Breast epithelium (tissue), 4 donors: Measurements from ENCODE around the gene RNF220. TPM values are rescaled to one million over a fixed set of nuclear protein-coding genes. Genes with fewer than 3 reads are reported as not detected.

Experiments
- DNase-seq, 2 donors: peaks; one replicate each; pipeline ENCODE4 v3.0.0-alpha.2; 2019; ENCODE audit warnings: low spot score in 2 of 2
- H3K27ac ChIP-seq, 2 donors: fragments of 200-600 bp; sonication (generic) in 1 of 2; one replicate each; pipeline ENCODE4 v1.5.1; 2016 to 2019; ENCODE audit warnings: mild to moderate bottlenecking in 1 of 2
- H3K27me3 ChIP-seq, 2 donors: fragments of 200-600 bp; sonication (generic) in 1 of 2; one replicate each; pipeline versions ENCODE4 v1.5.1 to v1.6.0; 2017 to 2019; ENCODE audit warnings: control low read depth in 1 of 2, mild to moderate bottlenecking in 1 of 2
- H3K36me3 ChIP-seq: fragments of 200-600 bp; one replicate; pipeline ENCODE4 v1.5.1; 2019
- H3K4me1 ChIP-seq, 2 donors: fragments of 200-600 bp; sonication (generic); one replicate each; pipeline ENCODE4 v1.5.1; 2016 to 2019; ENCODE audit warnings: control low read depth in 1 of 2
- H3K4me3 ChIP-seq, 3 donors: fragments of 200-600 bp; sonication (generic); 1 replicate in 2 of 3; 2 replicates in 1 of 3; pipeline ENCODE4 v1.5.1; 2016 to 2019; ENCODE audit warnings: mild to moderate bottlenecking in 3 of 3, moderate library complexity in 2 of 3
- H3K9me3 ChIP-seq, 2 donors: fragments of 200-600 bp; sonication (generic) in 1 of 2; one replicate each; pipeline ENCODE4 v1.5.1; 2016 to 2019; ENCODE audit warnings: control low read depth in 1 of 2
- CTCF ChIP-seq, 3 donors: fragments of 450-650 bp; IDR thresholded peaks; one replicate each; pipeline ENCODE4 v1.5.1; 2016 to 2017; ENCODE audit warnings: antibody characterized with exemption in 3 of 3, mild to moderate bottlenecking in 3 of 3, moderate library complexity in 3 of 3
- POLR2A ChIP-seq: fragments of 450-650 bp; IDR thresholded peaks from one replicate; pipeline ENCODE4 v1.6.1; 2016; ENCODE audit warnings: antibody characterized with exemption, mild to moderate bottlenecking, moderate library complexity
- POLR2AphosphoS5 ChIP-seq, 3 donors: sonication (generic); formaldehyde crosslinking; IDR thresholded peaks; one replicate each; pipeline ENCODE4 v1.6.1; 2017; ENCODE audit warnings: antibody characterized with exemption in 3 of 3
- intact Hi-C: fragments of 100-400 bp; cut with DNase I; formaldehyde crosslinking; loops from one replicate; pipeline ENCODE4 v1.15.1; 2023; ENCODE audit warnings: low total_unique reads
- total RNA-seq, 3 donors: library from RNA; depleted of rRNA; stranded (reverse); fragments of >200 nt; gene quantifications; one replicate each; pipeline ENCODE4 v1.1.0, GENCODE V29; 2016

The RNF220 gene
- total RNA-seq, 3 donors from 2014 or later: 90.4 to 110 (median 93.4) TPM

- intact Hi-C loops: no loop called here
- DNase-seq: no peak
- Histone ChIP-seq H3K36me3 (no peaks in the 10 kb centered on the region), H3K27ac (no peak overlapping the region), H3K9me3 (no peaks in the 10 kb centered on the region), H3K27me3 (no peaks in the 10 kb centered on the region), H3K4me1 (no peaks in the 10 kb centered on the region), H3K4me3 (no peak overlapping the region)
- TF ChIP-seq POLR2A (no peak), POLR2AphosphoS5 (IDR thresholded peaks at IDR 0.05) (no peak), CTCF (IDR thresholded peaks at IDR 0.05) (no peak)
Observed at GRCh38 chr1:44467566-44467965, 62.5 kb downstream of the RNF220 start.

- DNase-seq: no peak
- Histone ChIP-seq H3K27ac (no peak overlapping the region), H3K9me3 (no peaks in the 10 kb centered on the region), H3K4me3 (no peak overlapping the region), H3K27me3 (no peaks in the 10 kb centered on the region), H3K4me1 (no peaks in the 10 kb centered on the region), H3K36me3 (no peaks in the 10 kb centered on the region)
- TF ChIP-seq POLR2A (no peak), POLR2AphosphoS5 (IDR thresholded peaks at IDR 0.05) (no peak), CTCF (IDR thresholded peaks at IDR 0.05) (no peak)
- intact Hi-C loops: no loop called here
Observed at GRCh38 chr1:44471911-44472453, 66.9 kb downstream of the RNF220 start.

- Histone ChIP-seq H3K27ac (peak overlapping the region in 1 of 2 donors; percentile 33), H3K4me3 (peak overlapping the region in 1 of 3 donors; percentile 52), H3K9me3 (no peaks in the 10 kb centered on the region), H3K4me1 (no peaks in the 10 kb centered on the region), H3K36me3 (no peaks in the 10 kb centered on the region), H3K27me3 (no peaks in the 10 kb centered on the region)
- no peak for TF ChIP-seq POLR2AphosphoS5 (IDR thresholded peaks at IDR 0.05)
- no peak for TF ChIP-seq CTCF (IDR thresholded peaks at IDR 0.05)
- no peak for TF ChIP-seq POLR2A
- intact Hi-C loops: no loop called here
- peak in 1 of 2 donors; percentile 24 for DNase-seq
Observed at GRCh38 chr1:44472620-44473525, 67.8 kb downstream of the RNF220 start.

- Histone ChIP-seq H3K36me3 (no peaks in the 10 kb centered on the region), H3K27ac (no peak overlapping the region), H3K4me1 (no peaks in the 10 kb centered on the region), H3K9me3 (no peaks in the 10 kb centered on the region), H3K4me3 (no peak overlapping the region), H3K27me3 (no peaks in the 10 kb centered on the region)
- intact Hi-C loops: loop anchor here (1.0 kb wide), 1 partner anchor 18 kb away; no protein-coding TSS in a partner anchor
- no peak for TF ChIP-seq CTCF (IDR thresholded peaks at IDR 0.05)
- TF ChIP-seq POLR2A: no peak
- TF ChIP-seq POLR2AphosphoS5 (IDR thresholded peaks at IDR 0.05): no peak
- DNase-seq: no peak
Observed at GRCh38 chr1:44476891-44477290, 71.8 kb downstream of the RNF220 start.

- TF ChIP-seq POLR2AphosphoS5 (IDR thresholded peaks at IDR 0.05): no peak
- no peak for TF ChIP-seq POLR2A
- no peak for TF ChIP-seq CTCF (IDR thresholded peaks at IDR 0.05)
- H3K4me1 ChIP-seq: no peaks in the 10 kb centered on the region
- intact Hi-C loops: no loop called here
- no peak overlapping the region for H3K4me3 ChIP-seq
- no peaks in the 10 kb centered on the region for H3K9me3 ChIP-seq
- H3K36me3 ChIP-seq: no peaks in the 10 kb centered on the region
- H3K27me3 ChIP-seq: no peaks in the 10 kb centered on the region
- DNase-seq: no peak
- no peak overlapping the region for H3K27ac ChIP-seq
Observed at GRCh38 chr1:44481701-44482100, 76.6 kb downstream of the RNF220 start.
